NCI-H128 (cell line): ENCODE results near the gene BTBD2.

ENCODE experiments used
- DNase-seq: peaks from one replicate; lab custom pipeline; 2025; ENCODE audit not compliant: unreplicated experiment; lab: John Stamatoyannopoulos, UW

The BTBD2 gene

DNA sequence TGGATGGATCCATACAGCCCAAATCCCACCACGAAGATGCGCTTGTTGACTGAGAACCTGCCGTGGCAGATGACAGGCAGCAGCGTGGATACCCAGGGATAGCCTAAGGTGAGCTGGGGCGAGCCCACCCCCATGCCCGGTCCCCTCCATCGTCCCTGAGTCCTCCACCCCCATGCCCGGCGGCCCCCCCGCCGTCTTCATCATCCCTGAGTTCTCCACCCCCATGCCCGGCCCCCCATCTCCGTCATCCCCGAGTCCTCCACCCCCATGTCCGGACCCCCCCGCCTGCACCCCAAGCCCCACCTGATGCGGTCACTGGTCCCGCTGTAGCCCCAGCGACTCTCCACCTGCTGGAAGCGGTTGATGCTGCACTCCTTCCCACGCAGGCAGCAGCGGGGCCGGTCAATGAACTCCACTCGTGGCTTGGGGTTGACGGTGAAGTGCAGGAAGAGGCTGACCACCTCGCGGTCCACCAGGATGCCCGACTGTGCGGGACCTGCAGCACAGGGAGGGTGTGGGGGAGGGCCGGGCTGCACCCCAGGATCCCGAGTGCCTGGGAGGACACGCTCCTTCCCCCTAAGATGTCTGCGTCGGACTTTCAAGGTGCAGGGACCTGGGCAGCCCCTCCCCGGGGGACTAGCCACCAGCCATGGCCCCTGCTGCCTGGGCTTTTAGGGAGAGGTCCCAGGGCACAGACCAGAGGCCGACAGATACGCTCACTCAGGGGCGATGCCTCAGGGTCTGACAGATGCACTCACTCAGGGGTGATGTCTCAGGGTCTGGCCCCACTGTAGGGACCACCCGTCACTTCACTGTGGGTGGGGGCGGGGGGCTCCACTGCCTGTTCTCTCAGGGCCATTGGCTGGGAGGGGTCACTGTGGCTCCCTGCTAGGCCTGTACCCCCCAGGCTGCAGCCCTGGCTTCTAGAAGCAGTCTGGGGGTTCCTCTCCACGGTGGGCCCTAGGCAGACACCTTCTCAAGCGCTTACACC, 28.0 kb downstream of the BTBD2 start:
- no peak for DNase-seq

DNA sequence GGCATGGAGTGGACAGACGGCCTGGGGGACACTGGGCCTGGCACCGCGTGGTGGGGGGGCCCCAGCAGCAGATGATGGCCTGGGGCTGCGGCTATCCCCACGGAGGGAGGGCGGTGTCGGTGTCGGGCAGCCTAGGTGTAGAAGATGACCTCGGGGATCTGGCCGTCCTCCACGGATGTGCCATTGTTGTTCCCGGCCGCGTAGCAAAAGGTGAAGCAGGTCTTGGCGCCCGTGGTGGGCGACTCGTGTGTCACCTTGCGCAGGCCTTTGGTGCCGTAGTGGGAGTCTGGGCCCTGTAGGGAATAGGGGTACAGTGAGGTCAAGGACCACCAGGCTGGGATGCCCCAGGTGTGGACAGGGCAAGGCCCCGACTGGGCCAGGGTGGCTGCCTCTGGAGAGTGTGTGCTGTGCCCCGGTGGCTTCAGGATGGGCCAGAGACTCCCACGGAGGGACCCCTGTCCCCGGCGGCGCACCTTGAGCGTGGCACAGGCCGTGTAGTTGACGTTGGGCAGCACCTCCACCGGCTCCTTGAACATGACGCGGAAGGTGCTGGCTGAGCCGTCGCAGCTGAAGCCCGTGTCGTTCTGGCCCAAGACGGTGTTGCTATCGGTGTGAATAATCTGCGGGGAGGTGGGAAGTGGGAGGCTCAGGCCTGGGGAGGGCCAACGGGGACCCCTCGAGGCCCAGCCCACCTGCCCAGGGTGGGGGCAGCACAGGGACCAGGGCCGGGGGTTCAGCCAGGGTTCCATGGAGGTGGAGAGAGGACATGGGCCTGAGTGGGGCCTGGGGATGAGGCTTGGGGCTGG, 29.0 kb downstream of the BTBD2 start:
- no peak for DNase-seq

DNA sequence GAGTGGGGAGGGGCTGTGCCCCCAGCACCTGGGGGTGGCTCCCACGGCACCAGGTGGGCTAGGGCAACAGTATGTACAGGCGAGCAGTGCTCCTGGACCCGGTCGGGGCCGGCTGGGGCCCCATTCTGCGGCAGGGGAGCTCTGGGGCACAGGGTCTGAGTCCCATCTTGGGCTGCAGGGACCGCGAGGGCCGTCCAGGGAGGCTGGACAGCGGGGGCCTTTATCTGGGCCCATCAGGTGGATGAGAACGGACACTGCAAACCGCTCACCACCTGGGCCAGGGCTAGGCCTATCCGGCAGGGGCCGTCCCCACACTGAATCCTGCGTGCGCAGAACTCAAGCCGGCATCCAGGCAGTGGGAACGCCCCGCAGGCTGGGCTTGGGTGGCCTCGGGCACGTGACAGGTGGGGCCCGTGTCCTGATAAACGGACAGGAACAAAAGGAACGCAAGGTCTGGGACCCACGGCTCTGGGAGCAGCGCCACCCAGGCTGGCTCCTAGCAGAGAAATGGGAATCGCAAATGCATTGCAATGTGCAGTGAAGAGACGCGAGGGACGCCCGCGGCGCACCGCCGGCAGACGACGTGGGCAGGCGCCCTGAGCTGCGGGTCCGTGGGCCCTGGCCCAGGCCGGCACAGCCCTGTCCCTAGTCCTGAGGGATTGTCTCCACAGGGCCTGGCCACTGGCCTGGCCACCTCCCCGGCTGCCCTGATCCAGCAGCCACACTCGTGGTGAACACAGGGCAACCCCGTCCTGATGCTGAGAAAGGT, 29.7 kb downstream of the BTBD2 start:
- DNase-seq: no peak

DNA sequence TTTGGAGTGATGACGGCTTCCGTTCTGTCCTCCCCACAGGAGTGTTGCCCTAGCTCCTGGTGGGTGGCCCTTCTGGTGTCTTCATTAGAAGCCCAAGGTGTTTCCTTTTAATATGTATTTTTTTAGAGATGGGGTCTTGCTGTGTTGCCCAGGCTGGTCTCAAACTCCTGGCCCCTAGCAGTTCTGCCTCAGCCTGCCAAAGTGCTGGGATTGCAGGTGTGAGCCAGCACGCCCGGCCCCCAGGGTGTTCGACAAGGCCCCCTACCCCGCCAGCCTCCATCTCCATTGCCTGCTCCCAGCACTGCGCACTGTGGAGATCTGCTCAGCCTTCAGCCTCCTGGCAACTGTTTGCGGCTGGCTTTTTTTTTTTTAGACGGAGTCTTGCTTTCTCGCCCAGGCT, 31.2 kb downstream of the BTBD2 start:
- DNase-seq: no peak

DNA sequence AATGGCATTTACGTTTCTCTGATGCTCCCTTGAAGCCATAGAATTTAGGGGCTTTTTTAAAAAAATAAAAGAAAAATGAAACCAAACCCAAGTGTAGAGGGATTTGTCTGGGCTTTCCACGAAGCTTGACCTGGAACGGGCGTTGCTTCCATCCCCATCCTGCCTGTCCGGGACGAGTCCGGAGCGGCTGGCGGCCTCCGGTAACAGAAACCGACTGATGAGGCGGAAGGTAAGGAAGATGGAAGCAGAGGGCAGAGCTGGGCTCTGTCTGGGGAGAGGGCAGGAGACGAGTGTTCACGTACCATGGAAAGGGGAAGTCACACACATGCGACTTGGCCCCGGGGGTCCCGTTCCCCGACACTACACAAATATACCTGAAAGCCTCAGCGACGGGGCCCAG, 34.3 kb downstream of the BTBD2 start:
- no peak for DNase-seq

DNA sequence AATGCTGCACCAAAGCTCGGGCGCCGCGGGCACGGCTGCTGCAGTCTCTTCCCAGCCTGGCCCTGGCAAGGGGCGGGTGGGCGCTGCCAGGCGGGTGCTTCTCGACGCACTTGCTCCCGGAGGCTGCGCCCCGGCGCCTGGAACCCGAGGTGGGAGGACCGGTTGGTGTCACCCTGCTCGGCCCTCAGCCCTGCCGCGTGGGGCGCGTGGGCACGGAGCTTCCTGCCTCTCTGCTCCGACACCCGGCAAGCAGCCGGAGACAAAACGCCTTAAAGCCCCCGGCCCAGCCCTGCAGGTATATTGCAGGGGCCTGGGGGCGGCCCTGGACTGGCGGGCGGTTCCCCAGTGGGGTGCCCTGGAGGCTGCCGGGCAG, 34.7 kb downstream of the BTBD2 start:
- no peak for DNase-seq

DNA sequence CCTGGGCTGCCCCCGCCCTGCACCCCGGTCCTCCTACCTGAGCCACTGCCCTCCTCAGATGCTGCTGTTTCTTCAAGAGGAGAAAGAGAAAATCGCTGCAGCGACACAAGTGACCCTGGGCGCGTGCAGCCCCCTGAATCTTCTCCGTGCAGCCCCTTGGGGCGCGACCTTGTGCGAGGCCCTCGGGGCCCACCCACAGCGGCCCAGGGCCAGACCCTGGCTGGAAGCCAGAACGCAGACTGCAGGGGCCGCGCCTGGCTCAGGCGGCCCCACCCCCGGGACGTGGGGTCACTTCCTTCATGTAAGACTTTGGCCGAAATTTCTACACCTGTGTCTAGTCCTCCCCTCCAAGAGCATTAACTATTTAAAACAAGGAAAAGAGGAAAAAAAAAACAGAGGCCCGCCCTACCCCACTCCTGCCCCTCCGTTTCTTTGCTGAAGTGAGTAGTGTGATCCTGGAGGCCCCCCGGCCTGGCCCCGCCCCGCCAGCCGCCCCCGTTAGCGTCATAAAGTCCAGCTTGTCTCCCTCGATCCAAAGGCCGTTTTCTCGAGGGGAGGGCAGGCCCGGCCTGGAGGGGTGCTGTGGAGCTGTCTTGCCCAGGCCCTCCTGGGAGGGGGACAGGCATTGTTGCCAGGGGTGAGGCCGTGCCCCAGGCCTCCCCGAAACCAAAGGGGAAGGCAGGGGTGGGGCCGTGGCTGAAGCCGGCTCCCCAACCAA, 35.3 kb downstream of the BTBD2 start:
- DNase-seq: no peak

DNA sequence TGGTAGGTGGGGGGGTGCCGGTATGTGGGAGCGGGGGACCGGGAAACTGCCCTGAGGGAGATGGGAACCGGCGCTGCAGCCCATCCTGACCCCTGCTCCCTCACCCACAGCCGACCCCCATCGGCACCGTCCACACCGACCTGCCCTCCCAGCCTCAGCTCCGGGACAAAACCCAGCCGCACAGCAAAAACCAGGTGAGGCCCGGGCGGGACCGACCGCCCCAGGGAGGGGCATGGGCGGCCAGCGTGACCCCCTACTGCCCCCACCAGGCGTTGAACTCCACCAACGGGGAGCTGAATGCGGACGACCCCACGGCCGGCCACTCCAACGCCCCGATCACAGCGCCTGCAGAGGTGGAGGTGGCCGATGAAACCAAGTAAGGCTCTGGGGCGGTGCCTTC, 35.9 kb downstream of the BTBD2 start:
- DNase-seq: no peak

DNA sequence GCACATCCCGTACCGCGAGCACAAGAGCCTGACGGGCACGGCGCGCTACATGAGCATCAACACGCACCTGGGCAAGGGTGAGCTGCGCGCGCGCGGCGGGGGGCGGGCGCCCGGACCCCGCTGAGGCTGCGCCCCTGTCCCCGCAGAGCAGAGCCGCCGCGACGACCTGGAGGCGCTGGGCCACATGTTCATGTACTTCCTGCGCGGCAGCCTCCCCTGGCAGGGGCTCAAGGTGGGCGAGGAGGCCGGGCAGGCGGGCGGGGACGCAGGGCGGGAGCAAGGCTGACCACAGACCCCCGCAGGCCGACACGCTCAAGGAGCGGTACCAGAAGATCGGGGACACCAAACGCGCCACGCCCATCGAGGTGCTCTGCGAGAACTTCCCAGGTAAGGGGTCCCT, 36.5 kb downstream of the BTBD2 start:
- DNase-seq: no peak

DNA sequence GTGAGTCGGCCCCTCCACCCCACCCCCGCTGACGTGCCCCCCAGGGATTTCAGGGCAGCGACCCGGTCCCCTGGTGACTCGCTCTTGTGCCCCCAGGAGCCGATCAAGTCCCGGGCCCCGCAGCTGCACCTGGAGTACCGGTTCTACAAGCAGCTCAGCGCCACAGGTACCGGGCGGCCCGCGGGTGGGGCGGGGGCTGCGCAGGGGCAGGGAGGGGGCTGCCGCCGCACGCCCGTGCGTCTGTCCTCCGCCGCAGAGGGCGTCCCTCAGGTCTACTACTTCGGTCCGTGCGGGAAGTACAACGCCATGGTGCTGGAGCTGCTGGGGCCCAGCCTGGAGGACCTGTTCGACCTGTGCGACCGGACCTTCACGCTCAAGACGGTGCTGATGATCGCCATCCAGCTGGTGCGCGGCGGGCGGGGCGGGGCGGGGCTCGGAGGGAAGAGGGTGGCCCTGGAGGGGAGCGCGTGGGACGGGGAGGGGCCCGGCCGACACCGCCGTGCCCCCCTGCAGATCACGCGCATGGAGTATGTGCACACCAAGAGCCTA, 37.1 kb downstream of the BTBD2 start:
- no peak for DNase-seq

DNA sequence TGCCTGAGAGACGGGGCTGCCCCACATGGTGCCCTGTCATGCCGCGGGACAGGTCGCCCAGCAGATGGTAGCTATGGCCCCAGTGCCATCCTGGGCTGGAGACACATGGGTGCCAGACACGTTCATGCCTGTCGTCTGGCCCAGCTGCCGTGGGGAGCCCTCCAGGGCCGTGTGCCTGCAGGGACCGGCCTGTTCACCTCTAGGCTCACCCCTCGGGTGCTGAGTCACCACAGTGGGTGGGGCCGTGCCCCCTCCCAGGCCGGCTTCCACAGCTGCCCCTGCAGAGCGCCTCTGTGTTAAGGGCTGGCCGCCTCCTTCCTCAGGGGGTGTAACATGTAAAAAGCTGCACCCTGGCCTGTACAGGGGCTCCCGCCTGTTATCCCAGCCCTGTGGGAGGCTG, 38.4 kb downstream of the BTBD2 start:
- no peak for DNase-seq

DNA sequence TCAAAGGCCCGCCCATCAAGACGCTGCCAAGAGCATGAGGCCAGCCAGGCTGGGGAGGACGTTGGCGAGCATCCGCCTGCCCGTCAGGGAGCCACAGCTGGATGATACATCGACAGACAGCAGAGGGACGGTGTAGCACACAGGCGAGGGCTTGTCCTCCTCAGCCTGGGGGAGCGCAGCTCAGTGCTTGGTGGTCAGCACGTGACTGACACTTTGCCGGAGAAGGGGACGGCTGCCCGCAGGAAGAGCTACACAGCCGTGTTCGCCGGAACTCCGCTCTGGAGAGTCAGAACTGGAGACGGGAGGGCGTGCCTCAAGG, 40.4 kb downstream of the BTBD2 start:
- DNase-seq: no peak

DNA sequence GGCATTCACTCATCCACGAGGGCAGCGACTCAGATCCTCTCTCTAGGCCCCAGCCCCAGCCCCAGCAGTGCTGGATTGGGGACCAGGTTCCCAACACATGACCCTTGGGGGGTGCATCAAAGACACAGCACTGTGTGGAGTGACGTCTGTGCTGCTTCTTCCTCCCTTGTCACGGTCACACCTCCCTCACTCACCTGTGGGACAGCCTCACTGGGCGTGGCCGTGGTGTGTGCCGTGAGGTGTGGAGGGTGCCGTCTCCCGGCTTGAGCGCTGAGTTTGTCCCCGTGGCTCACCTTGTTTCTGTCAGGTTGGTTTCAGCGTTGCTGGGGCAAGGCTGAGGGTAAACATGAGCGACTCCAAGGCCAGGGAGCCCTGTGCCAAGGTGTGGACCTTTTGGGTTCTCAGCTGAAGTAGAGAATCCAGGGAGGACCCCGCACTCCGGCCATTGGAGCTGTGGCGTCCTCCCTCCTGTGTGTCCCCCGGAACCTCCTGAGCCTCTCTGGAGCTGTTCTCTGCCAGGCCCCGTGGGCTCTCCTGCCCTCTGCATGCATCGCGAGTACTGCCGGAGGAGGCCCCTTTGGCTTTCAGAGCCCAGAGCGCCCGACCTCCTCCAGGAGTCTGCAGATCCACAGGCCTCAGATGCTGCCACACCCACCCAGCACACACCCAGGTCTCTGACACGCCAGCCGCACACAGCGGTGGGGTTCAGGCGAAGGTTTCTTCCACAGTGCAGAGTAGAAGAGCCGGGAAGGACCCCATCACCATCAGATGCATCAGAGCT, 40.9 kb downstream of the BTBD2 start:
- DNase-seq: no peak

DNA sequence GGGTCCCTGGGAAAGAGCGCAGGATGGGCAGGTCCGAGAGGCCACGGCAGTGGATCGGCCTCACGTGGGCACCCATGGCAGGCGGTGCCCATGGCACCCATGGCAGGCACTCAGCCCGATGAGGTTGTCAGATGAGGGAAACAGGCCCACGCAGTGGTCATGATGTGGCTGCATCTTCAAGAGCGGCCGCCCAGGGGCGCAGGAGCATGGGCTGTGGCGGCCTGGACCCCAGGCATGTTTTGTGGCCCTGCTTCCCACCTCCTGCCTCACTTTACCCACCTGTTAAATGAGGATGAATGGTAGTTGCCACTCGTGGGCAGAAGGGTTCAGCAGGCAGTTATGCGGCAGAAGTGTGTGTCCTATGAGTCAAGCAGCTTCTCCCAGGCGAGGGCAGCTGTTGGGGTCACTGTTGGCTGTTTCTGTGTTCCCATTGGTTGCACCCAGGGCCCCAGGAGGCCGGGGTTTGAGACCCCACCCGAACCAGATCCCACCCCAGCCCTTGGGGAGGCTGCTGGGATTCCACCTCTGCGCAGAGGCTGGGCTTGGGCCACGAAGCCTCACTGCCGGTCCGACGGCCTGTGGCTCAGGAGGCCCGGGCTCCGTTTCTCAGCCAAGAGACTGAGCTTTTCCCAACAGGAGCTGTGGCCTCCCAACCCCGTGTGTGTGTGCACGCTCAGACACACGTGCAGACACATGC, 44.6 kb downstream of the BTBD2 start:
- DNase-seq: no peak

DNA sequence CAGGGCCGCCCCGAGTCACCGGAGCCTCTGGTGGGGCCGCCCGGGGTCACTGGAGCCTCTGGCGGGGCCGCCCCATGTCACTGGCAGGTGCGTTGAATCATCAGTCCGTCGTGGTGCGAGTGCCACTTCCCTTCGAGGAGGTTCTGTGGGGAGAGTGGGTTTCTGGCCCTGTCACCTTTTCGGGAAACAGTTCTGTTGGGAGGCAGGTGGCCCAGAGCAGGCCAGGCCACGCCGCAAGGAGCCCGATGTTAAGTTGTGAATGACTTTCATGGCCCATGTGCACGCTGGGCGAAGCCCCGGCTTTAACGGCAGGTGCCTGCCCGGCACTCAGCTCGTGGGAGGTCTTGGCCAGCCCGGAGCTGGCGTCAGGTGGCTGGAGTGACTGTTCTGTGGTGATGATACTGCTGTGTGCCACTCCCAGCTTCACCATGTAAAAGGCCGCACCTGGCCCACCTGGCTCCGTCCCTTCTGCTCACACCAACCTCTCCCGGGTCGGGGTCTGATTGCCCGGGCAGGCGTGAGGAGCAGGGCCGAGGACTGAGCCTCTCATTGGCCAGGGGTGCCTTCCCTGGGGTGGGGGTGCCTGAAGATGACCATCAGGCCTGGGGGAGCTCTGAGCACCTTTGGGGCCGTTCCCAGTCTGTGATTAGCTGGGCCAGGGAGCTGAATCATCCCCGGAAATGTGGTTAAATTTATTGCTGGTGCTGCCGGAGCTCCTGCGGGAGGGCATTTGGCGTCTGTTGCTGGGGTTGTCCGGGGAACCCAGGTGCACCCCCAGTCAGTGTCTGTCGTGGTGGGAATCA, 45.3 kb downstream of the BTBD2 start:
- no peak for DNase-seq

DNA sequence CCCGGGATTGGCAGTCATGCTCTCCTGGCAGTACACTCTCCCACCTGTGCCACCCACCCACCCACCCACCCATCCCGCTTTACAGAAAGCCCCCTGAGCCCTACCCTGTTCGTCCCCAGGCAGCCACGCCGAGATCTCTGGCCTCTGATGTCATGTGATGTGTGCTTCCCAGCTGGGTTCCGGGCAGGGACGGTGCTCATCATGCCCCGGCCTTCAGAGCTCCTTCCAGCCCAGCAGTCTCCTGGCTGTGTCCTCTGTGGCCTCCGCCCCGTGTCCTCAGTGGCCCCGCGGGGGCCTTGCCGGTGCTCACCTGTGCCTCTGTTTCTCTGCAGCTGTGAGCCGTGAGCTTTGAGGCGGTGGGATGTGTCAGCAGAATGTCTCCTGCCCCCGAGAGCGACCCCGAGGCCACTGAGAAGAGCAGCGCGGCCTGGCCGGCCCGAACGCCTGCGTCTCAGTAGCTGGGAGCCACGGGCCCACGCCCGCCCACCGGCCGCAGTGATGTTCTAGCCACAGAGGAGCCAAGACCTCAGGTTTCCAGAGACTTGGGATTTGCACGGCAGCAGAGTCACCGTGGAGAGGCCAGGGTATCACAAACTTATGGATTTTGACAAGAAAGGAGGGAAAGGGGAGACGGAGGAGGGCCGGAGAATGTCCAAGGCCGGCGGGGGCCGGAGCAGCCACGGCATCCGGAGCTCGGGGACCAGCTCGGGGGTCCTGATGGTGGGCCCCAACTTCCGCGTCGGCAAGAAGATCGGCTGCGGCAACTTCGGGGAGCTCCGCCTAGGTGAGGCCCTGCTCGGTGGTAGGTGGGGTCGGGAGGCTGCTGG, 46.1 kb downstream of the BTBD2 start:
- no peak for DNase-seq

DNA sequence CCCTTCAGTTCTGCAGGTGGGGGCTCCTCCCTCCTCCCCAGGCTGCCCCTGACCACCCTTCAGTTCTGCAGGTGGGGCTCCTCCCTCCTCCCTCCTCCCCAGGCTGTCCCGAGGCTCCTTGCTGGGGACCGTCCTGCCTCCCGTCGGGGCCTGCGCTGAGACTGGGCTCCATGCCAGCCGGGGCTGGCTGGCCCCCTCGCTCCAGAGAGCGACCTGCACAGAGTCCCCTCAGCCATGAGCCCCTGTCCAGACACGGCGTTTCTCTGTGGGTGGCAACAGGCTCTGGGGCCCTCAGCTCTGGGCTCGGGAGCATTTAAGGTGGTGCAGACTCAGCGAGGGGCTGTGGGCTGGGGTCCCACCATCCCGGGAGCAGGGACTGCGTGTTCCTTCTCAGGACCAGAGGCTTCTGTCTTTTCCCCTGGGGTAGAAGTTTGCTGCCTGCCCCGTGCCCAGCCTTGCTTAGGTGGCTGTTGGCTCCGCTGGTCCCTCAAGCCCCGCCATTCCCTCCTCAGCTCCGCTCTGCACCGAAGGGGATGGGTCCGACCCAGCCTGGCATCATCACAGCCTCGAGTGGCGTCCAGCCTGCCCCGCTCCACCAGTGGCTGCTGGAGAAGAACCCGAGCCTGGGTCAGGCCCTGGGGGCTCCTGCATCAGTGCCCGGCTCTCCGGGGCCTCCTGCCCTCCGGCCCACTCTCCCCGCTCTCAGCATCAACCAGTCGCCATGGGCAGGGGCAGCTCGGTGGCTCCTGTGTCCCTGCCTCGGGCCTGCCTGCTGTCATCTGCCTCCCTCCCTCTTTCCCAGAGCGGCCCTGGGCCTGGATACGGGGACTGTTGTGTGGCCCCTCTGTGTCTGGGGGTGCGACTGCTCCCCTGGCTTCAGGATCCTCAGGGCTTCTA, 47.0 kb downstream of the BTBD2 start:
- DNase-seq: no peak
